Neural cell (in vitro differentiated cells): ENCODE results near the gene TRERF1.

Experiments
- EP300 ChIP-seq: fragments of 450-650 bp; conservative IDR thresholded peaks from 2 replicates; pipeline ENCODE4 v1.6.1; 2014; ENCODE audit warnings: antibody characterized with exemption, mild to moderate bottlenecking, moderate library complexity; ENCODE audit not compliant: poor library complexity, severe bottlenecking
- EZH2 ChIP-seq: fragments of 200-600, 300-800 bp; shearing (Covaris generic), sonication (generic); IDR thresholded peaks from 2 replicates; pipeline ENCODE4 v1.6.1; 2014; ENCODE audit warnings: antibody characterized with exemption, low read length, borderline replicate concordance, mild to moderate bottlenecking; ENCODE audit not compliant: insufficient read depth, poor library complexity, severe bottlenecking
- POLR2AphosphoS5 ChIP-seq: IDR thresholded peaks from 2 replicates; pipeline ENCODE4 v1.6.1; 2012
- RAD21 ChIP-seq: fragments of 450-650 bp; conservative IDR thresholded peaks from 2 replicates; pipeline ENCODE4 v1.6.1; 2014; ENCODE audit warnings: antibody characterized with exemption, mild to moderate bottlenecking, moderate library complexity
- REST ChIP-seq: IDR thresholded peaks from 2 replicates; pipeline ENCODE4 v1.6.1; 2012; ENCODE audit warnings: borderline replicate concordance
- SMC3 ChIP-seq: fragments of 450-650 bp; conservative IDR thresholded peaks from 2 replicates; pipeline ENCODE4 v1.6.1; 2014; ENCODE audit warnings: antibody characterized with exemption, mild to moderate bottlenecking, moderate library complexity; ENCODE audit not compliant: poor library complexity
- TAF1 ChIP-seq: IDR thresholded peaks from 2 replicates; pipeline ENCODE4 v1.6.1; 2012; ENCODE audit warnings: low read depth
- TF ChIP-seq, protein P1 (sequence below): fragments of 450-650 bp; IDR thresholded peaks from 2 replicates; pipeline ENCODE4 v1.5.1; 2014; ENCODE audit warnings: antibody characterized with exemption, mild to moderate bottlenecking, moderate library complexity; ENCODE audit not compliant: poor library complexity, severe bottlenecking

GRCh38 chr6:42264852-42265390 is 186.8 kb downstream of the TRERF1 start:
- TF ChIP-seq, protein P1, sequence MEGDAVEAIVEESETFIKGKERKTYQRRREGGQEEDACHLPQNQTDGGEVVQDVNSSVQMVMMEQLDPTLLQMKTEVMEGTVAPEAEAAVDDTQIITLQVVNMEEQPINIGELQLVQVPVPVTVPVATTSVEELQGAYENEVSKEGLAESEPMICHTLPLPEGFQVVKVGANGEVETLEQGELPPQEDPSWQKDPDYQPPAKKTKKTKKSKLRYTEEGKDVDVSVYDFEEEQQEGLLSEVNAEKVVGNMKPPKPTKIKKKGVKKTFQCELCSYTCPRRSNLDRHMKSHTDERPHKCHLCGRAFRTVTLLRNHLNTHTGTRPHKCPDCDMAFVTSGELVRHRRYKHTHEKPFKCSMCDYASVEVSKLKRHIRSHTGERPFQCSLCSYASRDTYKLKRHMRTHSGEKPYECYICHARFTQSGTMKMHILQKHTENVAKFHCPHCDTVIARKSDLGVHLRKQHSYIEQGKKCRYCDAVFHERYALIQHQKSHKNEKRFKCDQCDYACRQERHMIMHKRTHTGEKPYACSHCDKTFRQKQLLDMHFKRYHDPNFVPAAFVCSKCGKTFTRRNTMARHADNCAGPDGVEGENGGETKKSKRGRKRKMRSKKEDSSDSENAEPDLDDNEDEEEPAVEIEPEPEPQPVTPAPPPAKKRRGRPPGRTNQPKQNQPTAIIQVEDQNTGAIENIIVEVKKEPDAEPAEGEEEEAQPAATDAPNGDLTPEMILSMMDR, result no peak
- TF ChIP-seq POLR2AphosphoS5 (no peak), SMC3 (no peak), REST (no peak), EZH2 (no peak), RAD21 (no peak), TAF1 (no peak), EP300 (no peak)
